SK-MEL-5 (cell line): Measurements from ENCODE around the gene TMEM185A. TPM values are rescaled to one million over a fixed set of nuclear protein-coding genes. Genes with fewer than 3 reads are reported as not detected.
"Not testable (repeated sequence)": the region's sequence is repeated elsewhere in the genome, so short reads cannot be mapped to it uniquely, and the experiment has no call there.

ENCODE experiments used
- DNase-seq: peaks from one replicate; pipeline ENCODE4 v3.0.0-alpha.2; 2016; ENCODE audit warnings: low read depth, low spot score
- in situ Hi-C: cut with HindIII; loops from 2 replicates; pipeline ENCODE4 v1.10.0; 2016; ENCODE audit warnings: low sequenced_read_pairs, high pct_unique_total_duplicates, low pct_unique_long_range_greater_than_20kb
- polyA plus RNA-seq, 2 experiments: library from polyadenylated mRNA; depleted of rRNA; stranded (reverse); fragments of >200 nt; gene quantifications; 2 replicates each; pipeline ENCODE4 v1.2.3, GENCODE V29; 2015
- total RNA-seq: library from RNA; depleted of rRNA; stranded (reverse); fragments of >200 nt; shearing (Covaris generic); gene quantifications from 2 replicates; pipeline ENCODE4 v1.2.3, GENCODE V29; 2014; rRNA removed

TMEM185A gene
- 16.9 and 18.0 TPM in 2 replicates for total RNA-seq
- 19.9 and 24.0 TPM in 2 replicates for polyA plus RNA-seq (2015; cell fraction: cytosol; rRNA removed)
- polyA plus RNA-seq (2015; cell fraction: nucleus; rRNA removed), result 8.9 and 34.2 TPM in 2 replicates

DNA sequence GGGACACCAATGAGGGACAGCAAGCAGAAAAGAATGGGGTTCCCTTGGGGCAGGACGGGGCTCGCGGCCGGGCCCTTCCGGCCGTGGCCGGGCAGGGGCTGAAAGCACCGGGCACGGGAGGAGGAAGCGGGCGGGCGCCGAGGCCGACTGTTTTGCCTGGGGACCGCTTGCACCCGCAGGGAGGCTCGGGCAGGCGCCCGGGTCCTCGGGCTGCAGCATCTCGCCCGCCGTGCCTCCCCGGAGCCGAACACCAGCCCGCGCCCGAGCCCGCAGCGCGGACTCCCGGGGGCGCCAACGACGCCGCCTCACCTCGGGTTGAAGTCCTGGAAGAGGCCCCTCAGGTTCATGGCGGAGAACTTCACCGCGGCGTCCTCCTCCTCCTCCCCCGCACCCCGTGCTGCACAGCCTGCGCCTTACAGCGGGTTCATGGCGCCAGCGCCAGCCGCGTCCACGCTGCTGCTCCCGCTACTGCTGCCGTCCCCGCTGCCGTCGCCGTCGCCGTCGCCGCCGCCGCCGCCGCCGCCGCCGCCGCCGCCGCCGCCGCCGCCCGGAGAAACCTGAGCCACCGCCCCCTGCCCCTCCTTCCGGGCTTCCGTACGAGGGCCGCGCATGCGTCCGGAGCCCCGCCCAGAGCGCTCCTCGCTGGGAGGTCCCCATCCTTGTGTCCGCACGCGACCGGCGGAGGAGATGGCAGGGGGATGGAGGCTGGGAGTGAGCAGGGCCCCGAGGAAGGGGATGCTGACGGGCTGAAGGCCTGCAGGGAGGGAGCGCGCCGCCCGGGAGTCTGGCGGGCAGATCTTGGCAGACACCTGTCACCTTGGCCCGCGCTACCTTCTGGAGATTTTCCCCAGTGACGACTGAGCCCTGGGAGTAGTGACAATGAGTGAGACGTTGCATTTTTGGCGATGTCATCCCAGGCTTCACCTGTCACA, at the start of gene TMEM185A:
Gene TMEM185A, minus strand, starts transcription at position 559 of the 932 bp plus-strand sequence. Its CDS starts 212 bp downstream, at position 347.
- peak; percentile 46 for DNase-seq
- in situ Hi-C loops, result no loop called here

DNA sequence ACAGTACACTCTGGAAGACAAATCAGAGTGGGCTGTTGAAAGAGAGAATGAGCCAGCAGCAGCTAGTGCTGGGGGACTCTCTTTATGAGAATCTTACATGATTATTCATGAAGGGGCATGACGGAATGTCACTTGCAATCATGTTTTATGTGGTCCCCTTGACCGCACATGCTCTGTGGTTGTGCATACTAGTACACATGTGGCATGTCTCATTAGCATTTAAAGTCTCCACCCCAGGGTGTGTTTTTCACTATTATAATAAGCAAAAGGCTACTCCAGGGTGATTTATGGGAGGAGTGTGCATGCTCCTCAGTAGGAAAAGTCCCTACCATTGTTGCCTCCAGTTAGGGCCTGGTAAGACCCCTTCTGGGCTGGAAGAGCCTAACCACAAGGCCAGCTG, 49.6 kb upstream of the TMEM185A start:
- in situ Hi-C loops, result no loop called here

DNA sequence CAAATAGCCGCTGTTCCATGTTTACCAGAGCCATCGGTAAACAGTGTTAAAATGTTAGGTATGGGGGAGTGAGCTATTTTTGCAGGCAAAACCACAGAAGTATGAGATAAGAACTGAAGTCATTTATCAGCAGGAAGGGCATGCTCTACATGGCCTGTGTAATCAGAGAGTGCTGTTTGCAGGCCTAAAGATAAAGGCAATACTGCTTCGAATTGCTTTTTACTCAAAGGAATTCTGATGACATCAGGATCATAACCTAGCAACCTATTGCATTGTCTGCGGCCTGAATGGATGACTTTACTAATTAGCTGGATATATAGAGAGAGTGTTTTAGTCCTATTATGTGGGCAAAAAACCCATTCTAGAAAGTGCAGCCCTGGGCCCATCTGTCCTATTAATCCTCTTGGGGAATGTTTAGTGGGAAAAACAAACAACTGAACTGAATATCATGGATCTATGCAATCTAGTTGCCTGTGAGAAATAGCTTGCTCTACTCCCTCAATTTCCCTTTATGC, 47.6 kb upstream of the TMEM185A start:
- in situ Hi-C loops, DNase-seq: not testable (repeated sequence)

More for the DNA sequence above, 49.6 kb upstream of the TMEM185A start:
- DNase-seq, result no peak

DNA sequence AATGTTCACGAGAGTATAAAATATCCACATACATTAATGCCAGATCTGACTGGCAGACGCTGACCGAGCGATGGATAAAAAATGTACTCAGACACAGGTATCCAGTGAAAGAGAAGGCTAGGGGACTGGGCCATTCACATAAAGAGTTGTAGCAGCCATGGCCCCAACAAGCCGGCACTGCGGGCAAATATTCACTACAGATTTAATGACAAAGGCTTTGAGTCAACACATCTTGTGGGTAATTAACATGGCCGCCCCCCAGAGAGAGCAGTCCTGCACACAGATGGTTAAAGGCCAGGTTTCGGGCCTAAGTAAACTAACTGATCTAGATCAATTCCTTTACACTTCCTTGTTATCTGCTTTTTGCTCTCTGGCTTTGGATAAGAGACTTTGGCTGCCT, 44.0 kb upstream of the TMEM185A start:
- DNase-seq, in situ Hi-C loops: not testable (repeated sequence)

DNA sequence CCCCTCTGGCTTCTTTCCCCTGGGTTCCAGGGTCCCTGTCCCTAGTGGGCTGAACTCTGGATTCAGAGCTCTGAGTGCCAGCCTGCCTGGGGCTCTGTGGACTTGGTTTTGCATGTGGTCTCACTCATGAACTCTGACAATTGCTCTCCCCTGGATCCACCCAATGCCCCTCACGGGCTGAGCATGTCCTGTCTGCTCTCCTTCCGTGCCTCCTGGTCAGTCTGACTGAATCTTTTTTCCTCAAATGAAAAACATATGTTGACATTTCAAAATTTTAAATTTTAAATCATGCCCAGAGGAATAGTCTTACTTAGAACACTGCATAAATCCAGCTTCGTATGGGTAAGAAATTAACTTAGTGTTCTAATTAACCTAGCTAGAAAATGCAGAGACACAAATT, 43.5 kb upstream of the TMEM185A start:
- in situ Hi-C loops, result not testable (repeated sequence)

DNA sequence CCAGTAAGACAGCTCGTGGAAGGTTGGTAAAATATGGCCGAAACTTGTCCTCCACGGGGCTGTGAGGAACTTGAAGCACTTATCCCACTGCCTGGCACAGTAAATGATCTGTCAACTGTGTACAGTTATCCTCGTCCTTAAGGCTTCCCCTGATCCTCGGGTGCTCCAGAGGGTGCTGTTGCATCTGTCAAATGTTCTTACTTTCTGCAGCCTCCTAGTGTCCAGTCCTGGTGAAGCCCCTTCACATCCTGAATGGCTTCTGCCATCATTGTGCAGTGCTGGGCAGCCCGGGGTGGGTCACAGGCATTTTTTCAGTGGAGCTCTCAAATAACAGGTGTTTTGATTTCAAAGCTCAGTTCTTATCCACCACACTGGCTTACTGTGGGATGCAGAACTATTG, 29.0 kb upstream of the TMEM185A start:
- DNase-seq, in situ Hi-C loops: not testable (repeated sequence)

More for the DNA sequence above, 43.5 kb upstream of the TMEM185A start:
- DNase-seq, result not testable (repeated sequence)

DNA sequence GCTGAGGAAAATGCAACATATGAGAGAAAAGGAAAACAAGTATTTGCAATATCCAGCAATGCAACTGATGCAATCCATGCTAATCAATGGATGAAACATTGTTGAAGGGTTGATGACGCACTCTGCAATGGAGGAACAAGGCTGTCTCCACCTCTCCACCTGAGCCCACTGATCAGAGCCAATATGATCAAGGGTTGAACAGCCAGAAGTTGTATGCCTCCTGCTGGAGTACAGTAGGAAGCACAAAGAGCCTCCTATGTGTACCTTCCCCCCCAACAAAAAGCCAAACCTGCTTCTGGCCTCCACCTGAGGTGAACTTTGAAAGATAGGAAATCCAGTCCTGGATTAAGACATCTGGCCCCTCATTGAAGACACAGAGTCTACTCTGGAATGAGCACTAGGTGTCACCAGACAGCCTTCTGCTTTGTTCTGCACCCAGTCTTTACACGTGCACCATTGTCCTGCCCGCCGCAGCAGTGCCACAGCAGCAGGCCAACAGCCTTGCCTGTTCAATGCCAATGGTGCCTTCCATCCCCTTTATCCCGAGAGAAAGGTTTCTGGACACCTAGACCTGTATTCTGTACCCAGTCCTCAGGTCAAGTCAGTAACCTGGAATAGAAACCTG, 24.8 kb upstream of the TMEM185A start:
- DNase-seq, in situ Hi-C loops: not testable (repeated sequence)

DNA sequence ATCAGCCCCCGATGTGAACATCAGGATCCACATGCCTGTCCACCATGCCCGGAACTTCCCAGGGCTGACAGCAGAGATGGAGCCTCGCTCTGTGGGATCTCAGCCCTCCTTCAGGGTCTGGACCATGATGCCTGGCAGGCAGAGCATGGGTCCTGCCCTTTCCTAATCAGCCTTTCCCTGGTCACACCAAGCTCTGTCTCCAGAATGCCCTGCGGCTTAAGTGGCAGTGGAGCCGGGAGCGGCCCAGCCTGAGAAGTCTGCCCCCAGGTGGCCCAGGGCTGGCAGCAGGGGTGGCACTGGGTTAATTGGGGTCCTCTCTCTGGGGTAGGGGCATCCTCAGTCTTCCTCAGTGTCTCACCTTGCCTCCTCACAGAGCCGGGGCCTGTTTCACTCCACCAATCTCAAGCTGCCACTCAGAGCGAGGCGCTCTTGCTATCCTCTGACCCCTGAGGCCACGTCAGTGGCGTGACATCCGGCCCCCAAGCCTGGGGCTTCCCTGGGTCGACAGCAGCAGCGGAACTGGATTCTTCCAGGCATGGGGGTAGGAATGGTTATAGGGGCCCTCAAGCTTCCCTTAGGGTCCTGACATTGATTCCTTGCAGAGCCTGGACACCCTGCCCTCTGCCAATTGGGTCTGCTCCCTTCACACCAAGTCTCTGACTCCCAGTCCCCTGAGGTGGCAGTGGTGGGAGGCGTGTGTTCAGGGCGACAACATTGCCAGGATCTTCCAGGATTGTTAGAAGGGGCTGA, 20.8 kb upstream of the TMEM185A start:
- DNase-seq, result no peak
- in situ Hi-C loops, result no loop called here

DNA sequence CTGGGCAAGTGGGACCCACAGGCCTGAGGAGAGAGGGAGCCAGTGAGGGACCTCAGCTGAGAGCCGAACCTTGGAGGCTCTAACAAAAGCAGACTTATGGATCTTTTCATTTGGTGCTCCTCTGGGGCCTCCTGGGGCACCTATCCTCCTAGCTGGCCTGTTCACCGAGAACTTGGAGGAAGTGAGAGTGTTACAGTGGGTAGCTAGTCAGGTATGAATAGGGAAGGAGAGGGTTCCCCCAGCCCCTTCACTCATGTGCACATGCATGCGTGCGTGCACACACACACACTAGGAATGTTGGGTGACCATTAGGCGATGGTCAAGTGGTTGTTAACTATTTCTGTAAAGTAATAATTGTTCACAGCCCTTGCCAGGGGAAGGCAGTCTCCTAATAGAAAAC, 18.6 kb upstream of the TMEM185A start:
- in situ Hi-C loops, result no loop called here

DNA sequence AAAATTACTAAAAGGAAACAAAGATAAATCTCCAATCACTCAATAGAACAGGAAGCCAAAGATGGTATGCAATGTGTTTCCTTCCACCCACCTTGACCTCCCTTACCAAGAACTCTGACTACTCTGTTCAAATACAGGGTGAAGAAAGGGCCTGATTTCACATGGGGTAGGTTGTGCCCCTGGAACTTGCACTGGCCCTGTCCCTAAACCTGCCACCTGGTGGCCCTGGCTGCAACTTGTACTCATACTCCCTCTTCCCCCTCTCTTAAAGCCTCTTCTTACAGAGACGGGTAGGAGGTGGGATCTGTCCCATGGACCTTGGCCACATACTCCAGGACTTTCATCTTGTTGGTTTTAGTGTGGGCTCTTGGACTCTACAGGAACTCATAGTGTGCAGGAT, 17.3 kb upstream of the TMEM185A start:
- in situ Hi-C loops, result no loop called here

More for the DNA sequence above, 18.6 kb upstream of the TMEM185A start:
- no peak for DNase-seq

DNA sequence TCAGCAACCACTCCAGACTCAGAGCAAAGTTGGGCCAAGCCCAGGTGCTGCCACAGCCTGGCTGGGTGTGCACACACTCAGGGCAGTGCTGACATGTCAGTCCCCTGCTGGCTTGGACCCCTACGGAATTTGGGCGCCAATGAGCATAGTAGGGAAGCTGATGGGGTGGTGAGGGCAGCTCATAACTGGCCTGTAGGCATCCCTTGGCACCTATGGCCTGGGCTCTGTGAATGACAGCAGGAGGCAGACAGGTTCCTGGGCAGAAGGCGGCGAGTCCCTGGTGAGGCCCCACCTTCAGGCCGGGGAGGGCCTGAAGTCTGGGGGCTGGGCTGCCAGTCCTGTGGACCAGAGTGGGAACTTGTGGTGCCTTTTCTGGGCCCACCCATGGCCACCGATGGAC, 15.9 kb upstream of the TMEM185A start:
- no peak for DNase-seq
- in situ Hi-C loops, result no loop called here

More for the DNA sequence above, 17.3 kb upstream of the TMEM185A start:
- DNase-seq, result peak; percentile 4

DNA sequence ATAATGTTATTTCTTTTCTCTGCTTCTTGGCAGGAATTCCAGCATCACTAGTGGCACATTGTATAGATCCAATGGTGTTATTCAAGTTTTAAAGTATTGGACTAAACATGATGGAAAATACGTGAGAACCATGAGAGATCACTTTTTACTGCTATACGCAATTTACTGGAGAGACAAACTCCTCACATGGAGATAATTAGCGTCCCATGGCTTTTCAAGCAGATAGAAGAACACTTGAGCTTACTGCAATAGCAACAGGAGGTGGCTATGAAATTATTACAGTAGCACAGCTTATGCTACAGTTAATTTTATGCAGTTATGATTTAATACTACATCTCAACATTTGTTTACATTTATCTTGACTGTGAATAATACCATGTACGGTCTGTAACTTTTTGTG, 11.9 kb upstream of the TMEM185A start:
- DNase-seq, result no peak
- in situ Hi-C loops, result no loop called here

DNA sequence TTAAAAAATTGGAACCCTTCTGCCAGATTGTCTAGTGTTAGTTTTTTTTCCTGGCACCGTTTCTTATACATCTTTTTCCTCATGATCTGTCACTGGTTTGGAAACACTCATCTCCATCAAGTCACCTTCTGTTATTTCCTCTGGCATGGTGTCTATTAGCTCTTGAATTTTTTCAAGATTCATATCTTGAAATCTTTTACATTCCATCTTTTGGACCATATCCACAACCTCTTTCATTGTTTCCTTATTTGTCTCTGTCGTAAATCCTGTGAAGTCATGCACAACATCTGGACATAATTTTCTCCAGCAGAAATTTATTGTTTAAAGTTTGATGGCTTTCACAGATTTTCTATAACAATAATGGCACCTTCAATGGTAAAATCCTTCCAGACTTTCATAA, 10.2 kb upstream of the TMEM185A start:
- in situ Hi-C loops, result no loop called here

DNA sequence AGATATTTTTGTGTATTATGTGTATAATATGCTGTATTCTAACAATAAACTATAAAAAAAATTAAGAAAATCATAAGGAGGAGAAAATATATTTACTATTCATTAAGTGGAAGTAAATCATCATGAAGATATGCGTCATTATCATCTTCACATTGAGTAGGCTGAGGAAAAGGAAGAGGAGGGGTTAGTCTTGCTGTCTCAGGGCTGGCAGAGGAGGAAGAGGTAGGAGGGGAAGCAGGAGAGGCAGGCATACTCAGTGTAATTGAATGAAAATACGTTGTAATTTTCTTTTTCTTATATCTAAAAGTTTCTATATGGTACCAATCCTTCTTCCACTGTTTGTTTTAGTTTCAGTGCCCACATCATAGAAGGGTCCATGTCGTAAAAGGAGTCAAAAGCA, 9.8 kb upstream of the TMEM185A start:
- DNase-seq, result no peak
- in situ Hi-C loops, result no loop called here

More for the DNA sequence above, 10.2 kb upstream of the TMEM185A start:
- DNase-seq, result no peak

DNA sequence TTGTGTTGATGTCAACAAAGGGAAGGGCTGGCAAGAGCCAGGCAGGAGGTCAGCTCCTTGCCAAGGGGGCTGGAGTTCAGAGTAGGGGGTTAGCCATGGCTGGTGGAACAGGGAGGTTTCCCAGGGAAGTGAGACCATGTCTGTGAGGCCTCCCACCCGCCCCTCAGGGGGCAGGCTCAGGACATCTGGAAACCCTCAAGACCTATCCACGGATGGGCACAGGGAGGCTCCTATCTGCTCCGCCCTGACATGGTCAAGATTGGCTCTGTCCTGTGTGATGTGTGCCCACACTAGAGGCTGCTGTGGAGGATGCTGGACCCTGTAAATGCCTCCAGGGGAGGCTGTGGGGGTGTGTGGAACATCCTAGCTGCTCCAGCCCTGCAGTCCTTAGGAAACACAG, 8.0 kb upstream of the TMEM185A start:
- no peak for DNase-seq
- in situ Hi-C loops, result no loop called here

DNA sequence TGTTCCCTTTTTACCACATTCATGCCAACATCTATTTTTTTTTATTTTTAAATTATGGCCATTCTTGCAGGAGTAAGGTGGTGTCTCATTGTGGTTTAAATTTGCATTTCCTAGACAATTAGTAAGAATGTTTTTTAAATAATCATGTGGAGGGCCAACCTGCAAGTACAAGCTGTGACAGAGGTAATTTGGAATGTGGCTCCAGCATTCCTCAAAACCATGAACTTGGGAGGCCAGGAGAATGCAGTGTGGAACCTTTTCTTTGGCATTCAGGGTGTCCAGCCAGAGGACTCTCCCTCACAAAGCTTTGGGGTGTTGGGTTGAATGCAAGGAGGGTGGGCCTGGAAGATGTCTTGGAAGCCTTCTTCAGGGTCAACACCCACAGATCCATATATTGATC, 7.3 kb upstream of the TMEM185A start:
- DNase-seq, result no peak
- in situ Hi-C loops, result no loop called here

DNA sequence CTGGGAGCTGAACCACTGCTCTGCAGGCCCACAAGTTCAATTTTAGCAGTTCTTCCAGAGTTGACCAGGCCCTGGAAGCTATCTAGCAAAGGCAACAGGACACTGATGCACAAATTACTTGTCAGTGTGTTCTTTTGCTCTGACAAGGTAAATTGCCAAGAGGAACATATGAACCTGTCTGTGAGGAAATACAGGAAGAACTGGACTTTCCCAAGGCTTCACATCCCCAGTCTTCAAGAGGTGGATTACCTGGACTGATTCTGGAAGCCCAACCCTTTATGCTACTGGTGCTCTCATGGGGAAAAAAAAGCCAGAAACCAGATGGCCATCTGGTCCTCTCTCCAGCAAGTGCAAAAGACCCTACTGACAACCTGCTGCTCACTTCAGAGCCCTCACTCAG, 1.9 kb upstream of the TMEM185A start:
- no peak for DNase-seq
- in situ Hi-C loops, result no loop called here
